Testis (tissue), 3 donors: ENCODE measurements around the gene CDK18. TPM values are rescaled to one million over a fixed set of nuclear protein-coding genes. Genes with fewer than 3 reads are reported as not detected.

ENCODE experiments used
- DNase-seq: peaks from one replicate; pipeline ENCODE4 v3.0.0-alpha.2; 2019
- H3K27ac ChIP-seq, 2 donors: fragments of 200-600 bp; sonication (generic); one replicate each; pipeline ENCODE4 v1.5.1; 2019
- H3K27me3 ChIP-seq: fragments of 200-600 bp; sonication (generic); one replicate; pipeline ENCODE4 v1.5.1; 2019
- H3K36me3 ChIP-seq: fragments of 200-600 bp; sonication (generic); one replicate; pipeline ENCODE4 v1.5.1; 2017; ENCODE audit warnings: low read depth; ENCODE audit errors: missing control alignments
- H3K4me1 ChIP-seq: fragments of 200-600 bp; sonication (generic); one replicate; pipeline ENCODE4 v1.5.1; 2019
- H3K4me3 ChIP-seq, 2 donors: fragments of 200-600 bp; sonication (generic); one replicate each; pipeline ENCODE4 v1.5.1; 2017 to 2019
- H3K9me3 ChIP-seq: fragments of 200-600 bp; sonication (generic); one replicate; pipeline ENCODE4 v1.5.1; 2017
- CTCF ChIP-seq, 3 experiments: fragments of 450-650 bp in 2 of 3; fragments of 200-600 bp in 1 of 3; sonication (generic) in 1 of 3; IDR thresholded peaks; one replicate each; pipeline ENCODE4 v1.5.1; 2016 to 2019; ENCODE audit warnings: antibody characterized with exemption in 3 of 3, mild to moderate bottlenecking in 2 of 3, moderate library complexity in 1 of 3
- POLR2A ChIP-seq: fragments of 450-650 bp; IDR thresholded peaks from one replicate; pipeline ENCODE4 v1.6.1; 2017; ENCODE audit warnings: antibody characterized with exemption, mild to moderate bottlenecking, moderate library complexity
- WGBS, 2 donors: methylation state at CpG; one replicate each; pipeline ENCODE4 v1.1.5; 2018; 5-methylcytosine and 5-hydroxymethylcytosine counted together
- intact Hi-C: fragments of 100-400 bp; cut with DNase I; formaldehyde crosslinking; loops from one replicate; pipeline ENCODE4 v1.15.1; 2023; ENCODE audit warnings: low total_unique reads
- polyA plus RNA-seq: library from polyadenylated mRNA; stranded (reverse); fragments of 350-450 nt; fragmentation: Illumina TruSeq; extraction: RNeasy Lipid Tissue Mini Kit (QIAGEN cat#74804); gene quantifications from one replicate; pipeline ENCODE4 v1.2.3, GENCODE V29; 2014; ENCODE audit warnings: low read depth, low replicate concordance; ENCODE audit not compliant: insufficient read depth
- total RNA-seq, 2 donors: library from RNA; depleted of rRNA; stranded (reverse); fragments of >200 nt; gene quantifications; one replicate each; pipeline ENCODE4 v1.2.3, GENCODE V29; 2016

Gene CDK18
- total and polyA plus RNA-seq, 3 donors from 2014 or later, result 6.5 to 9.2 (median 8.5) TPM

- no peak for DNase-seq
- no peaks in the 10 kb centered on the region for H3K36me3 ChIP-seq
- WGBS, 2 donors, result 89 to 96% methylated on average over 6 of the region's 6 CpGs
- no peaks in the 10 kb centered on the region for H3K9me3 ChIP-seq
- intact Hi-C loops, result no loop called here
- TF ChIP-seq CTCF (IDR thresholded peaks at IDR 0.05), result no peak
- no peak for TF ChIP-seq POLR2A
- H3K4me1 ChIP-seq, result peaks cover 21% of the 10 kb centered on the region
- no peak overlapping the region for H3K4me3 ChIP-seq
- H3K27ac ChIP-seq, result no peak overlapping the region
- no peaks in the 10 kb centered on the region for H3K27me3 ChIP-seq
These were observed 34.3 kb upstream of the CDK18 start for GRCh38 chr1:205470131-205470530.

- Histone ChIP-seq H3K36me3 (no peaks in the 10 kb centered on the region), H3K4me1 (peaks cover 7% of the 10 kb centered on the region), H3K9me3 (no peaks in the 10 kb centered on the region), H3K4me3 (no peak overlapping the region), H3K27ac (no peak overlapping the region), H3K27me3 (no peaks in the 10 kb centered on the region)
- no peak for DNase-seq
- no peak for TF ChIP-seq POLR2A
- no peak for TF ChIP-seq CTCF (IDR thresholded peaks at IDR 0.05)
- intact Hi-C loops, result no loop called here
- WGBS, 2 donors, result 32 to 58% methylated on average over 9 to 13 of the region's 13 CpGs
These were observed 31.6 kb upstream of the CDK18 start for GRCh38 chr1:205472737-205473441.

DNA sequence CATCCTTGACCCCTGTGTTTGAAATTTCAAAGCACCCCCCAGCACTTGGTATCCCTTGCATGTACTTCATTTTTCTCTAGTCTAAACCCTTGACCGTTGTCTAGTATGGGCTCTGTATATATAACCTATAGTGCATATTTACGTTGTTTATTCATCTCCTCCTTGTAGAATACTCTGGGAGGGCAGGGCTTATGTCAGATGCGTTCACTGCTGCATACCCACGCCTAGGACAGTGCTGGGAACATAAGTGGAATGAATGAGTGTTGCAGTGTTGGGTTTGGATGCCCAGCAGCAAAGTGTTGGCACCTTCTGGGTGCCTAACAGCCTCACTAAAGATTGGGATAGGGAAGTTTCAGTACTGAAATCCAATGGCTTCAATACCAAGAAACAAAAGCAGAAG lies 31.0 kb upstream of the CDK18 start:
- DNase-seq, result no peak
- Histone ChIP-seq H3K27me3 (no peaks in the 10 kb centered on the region), H3K36me3 (no peaks in the 10 kb centered on the region), H3K4me3 (no peak overlapping the region), H3K9me3 (no peaks in the 10 kb centered on the region), H3K27ac (no peak overlapping the region), H3K4me1 (peaks cover 7% of the 10 kb centered on the region)
- 47 to 51% methylated on average over 4 of the region's 4 CpGs for WGBS, 2 donors
- intact Hi-C loops, result no loop called here
- TF ChIP-seq POLR2A, result no peak
- TF ChIP-seq CTCF (IDR thresholded peaks at IDR 0.05), result no peak

GRCh38 chr1:205473966-205474365 lies 30.5 kb upstream of the CDK18 start:
- no peaks in the 10 kb centered on the region for H3K36me3 ChIP-seq
- TF ChIP-seq CTCF (IDR thresholded peaks at IDR 0.05) (no peak), POLR2A (no peak)
- no peak overlapping the region for H3K27ac ChIP-seq
- 84 to 97% methylated on average over 3 to 7 of the region's 7 CpGs for WGBS, 2 donors
- no peak for DNase-seq
- no peaks in the 10 kb centered on the region for H3K27me3 ChIP-seq
- H3K9me3 ChIP-seq, result no peaks in the 10 kb centered on the region
- intact Hi-C loops, result no loop called here
- no peak overlapping the region for H3K4me3 ChIP-seq
- peaks cover 7% of the 10 kb centered on the region for H3K4me1 ChIP-seq

- Histone ChIP-seq H3K27ac (no peak overlapping the region), H3K27me3 (no peaks in the 10 kb centered on the region), H3K36me3 (no peaks in the 10 kb centered on the region), H3K4me3 (no peak overlapping the region), H3K9me3 (no peaks in the 10 kb centered on the region), H3K4me1 (peaks cover 7% of the 10 kb centered on the region)
- 94 to 100% methylated on average over 3 of the region's 3 CpGs for WGBS, 2 donors
- TF ChIP-seq CTCF (IDR thresholded peaks at IDR 0.05) (no peak), POLR2A (no peak)
- intact Hi-C loops, result no loop called here
- DNase-seq, result no peak
These were observed 29.9 kb upstream of the CDK18 start for GRCh38 chr1:205474571-205474970.
